Stimulated activated naive CD8-positive, alpha-beta T cell treated with anti-CD3 and anti-CD28 coated beads, Interleukin-15, amount 100 ng/mL, for 72 hours (primary cell): ENCODE results near the gene FAM170A.
A peak's percentile ranks its signal among the peaks of the same experiment; 100 is the strongest.

Experiments
- ATAC-seq: fragments of 150-1000 bp; cut with Tn5 transposase; 2 replicates; pipeline ENCODE4 v1.10.0; 2021; ENCODE audit warnings: mild to moderate bottlenecking, moderate library complexity
- DNase-seq, 2 donors: peaks; one replicate each; pipeline ENCODE4 v3.0.0; 2021 to 2022
- H3K27ac Mint-ChIP-seq, 2 donors: one replicate each; pipeline ENCODE4 v1.8.0; 2022; ENCODE audit warnings: mild to moderate bottlenecking in 2 of 2, mixed read lengths in 2 of 2, moderate library complexity in 2 of 2
- H3K27me3 Mint-ChIP-seq: one replicate; pipeline ENCODE4 v1.8.0; 2022; ENCODE audit warnings: mixed read lengths
- H3K4me1 Mint-ChIP-seq: one replicate; pipeline ENCODE4 v1.8.0; 2022; ENCODE audit warnings: mild to moderate bottlenecking, mixed read lengths
- H3K4me3 Mint-ChIP-seq, 2 donors: one replicate each; pipeline ENCODE4 v1.8.0; 2022; ENCODE audit warnings: mild to moderate bottlenecking in 2 of 2, mixed read lengths in 2 of 2, moderate library complexity in 1 of 2
- H3K9me3 Mint-ChIP-seq, 2 donors: one replicate each; pipeline ENCODE4 v1.8.0; 2022; ENCODE audit warnings: mixed read lengths in 2 of 2

FAM170A gene

GRCh38 chr5:119629339-119629738 is at the start of gene FAM170A:
Gene FAM170A, plus strand, starts transcription at chr5:119629558. Its CDS starts 211 bp downstream, at chr5:119629769.
- H3K4me3 Mint-ChIP-seq, result no peak within 1 kb of the TSS
- no peaks in the 10 kb centered on the region for H3K4me1 Mint-ChIP-seq
- no peak for ATAC-seq
- peak within 1 kb of the TSS in 1 of 2 donors; percentile 28 for H3K27ac Mint-ChIP-seq
- H3K9me3 Mint-ChIP-seq, result peaks cover 0 to 5% of the 10 kb centered on the region in 2 donors
- DNase-seq, result no peak
- peaks cover 11% of the 10 kb centered on the region for H3K27me3 Mint-ChIP-seq

- DNase-seq, result no peak
- no peaks in the 10 kb centered on the region for H3K4me1 Mint-ChIP-seq
- no peak overlapping the region for H3K4me3 Mint-ChIP-seq
- ATAC-seq, result no peak
- H3K27me3 Mint-ChIP-seq, result peaks cover 7% of the 10 kb centered on the region
- H3K27ac Mint-ChIP-seq, result no peak overlapping the region
- H3K9me3 Mint-ChIP-seq, result no peaks in the 10 kb centered on the region
These were observed 46.4 kb upstream of the FAM170A start for GRCh38 chr5:119582987-119583386.

GRCh38 chr5:119583684-119584083 is 45.7 kb upstream of the FAM170A start:
- Mint-ChIP-seq H3K4me1 (no peaks in the 10 kb centered on the region), H3K4me3 (no peak overlapping the region), H3K27me3 (peaks cover 7% of the 10 kb centered on the region), H3K9me3 (no peaks in the 10 kb centered on the region), H3K27ac (no peak overlapping the region)
- ATAC-seq, result no peak
- DNase-seq, result no peak

GRCh38 chr5:119596046-119596445 is 33.3 kb upstream of the FAM170A start:
- no peak for DNase-seq
- Mint-ChIP-seq H3K4me1 (no peaks in the 10 kb centered on the region), H3K9me3 (peaks cover 5 to 32% of the 10 kb centered on the region in 2 donors), H3K4me3 (no peak overlapping the region), H3K27me3 (no peaks in the 10 kb centered on the region), H3K27ac (no peak overlapping the region)
- ATAC-seq, result no peak

- no peak overlapping the region for H3K4me3 Mint-ChIP-seq
- H3K27ac Mint-ChIP-seq, result no peak overlapping the region
- no peaks in the 10 kb centered on the region for H3K27me3 Mint-ChIP-seq
- H3K9me3 Mint-ChIP-seq, result peaks cover 9 to 31% of the 10 kb centered on the region in 2 donors
- no peak for ATAC-seq
- no peak for DNase-seq
- H3K4me1 Mint-ChIP-seq, result no peaks in the 10 kb centered on the region
These were observed 31.5 kb upstream of the FAM170A start for GRCh38 chr5:119597728-119598298.

- H3K27me3 Mint-ChIP-seq, result no peaks in the 10 kb centered on the region
- peaks cover 0 to 7% of the 10 kb centered on the region in 2 donors for H3K9me3 Mint-ChIP-seq
- H3K27ac Mint-ChIP-seq, result no peak overlapping the region
- no peak for DNase-seq
- ATAC-seq, result no peak
- no peak overlapping the region for H3K4me3 Mint-ChIP-seq
- no peaks in the 10 kb centered on the region for H3K4me1 Mint-ChIP-seq
These were observed 15.4 kb upstream of the FAM170A start for GRCh38 chr5:119613937-119614336.

- Mint-ChIP-seq H3K27ac (no peak overlapping the region), H3K27me3 (no peaks in the 10 kb centered on the region), H3K9me3 (peaks cover 0 to 7% of the 10 kb centered on the region in 2 donors), H3K4me1 (no peaks in the 10 kb centered on the region), H3K4me3 (no peak overlapping the region)
- DNase-seq, result no peak
- ATAC-seq, result no peak
These were observed 14.5 kb upstream of the FAM170A start for GRCh38 chr5:119614838-119615237.

GRCh38 chr5:119626086-119626485 is 3.3 kb upstream of the FAM170A start:
- Mint-ChIP-seq H3K9me3 (peaks cover 0 to 25% of the 10 kb centered on the region in 2 donors), H3K4me1 (no peaks in the 10 kb centered on the region), H3K4me3 (no peak overlapping the region), H3K27ac (no peak overlapping the region), H3K27me3 (peaks cover 18% of the 10 kb centered on the region)
- ATAC-seq, result no peak
- no peak for DNase-seq

GRCh38 chr5:119630752-119631440 is 1.5 kb downstream of the FAM170A start:
- no peak overlapping the region for H3K4me3 Mint-ChIP-seq
- H3K9me3 Mint-ChIP-seq, result peaks cover 0 to 5% of the 10 kb centered on the region in 2 donors
- H3K27ac Mint-ChIP-seq, result no peak overlapping the region
- H3K4me1 Mint-ChIP-seq, result no peaks in the 10 kb centered on the region
- DNase-seq (no peak), ATAC-seq (no peak)
- peaks cover 11% of the 10 kb centered on the region for H3K27me3 Mint-ChIP-seq

- ATAC-seq (no peak), DNase-seq (no peak)
- Mint-ChIP-seq H3K27me3 (peaks cover 7% of the 10 kb centered on the region), H3K4me1 (no peaks in the 10 kb centered on the region), H3K4me3 (no peak overlapping the region), H3K27ac (no peak overlapping the region), H3K9me3 (peaks cover 0 to 5% of the 10 kb centered on the region in 2 donors)
These were observed 2.3 kb downstream of the FAM170A start for GRCh38 chr5:119631660-119632059.

- Mint-ChIP-seq H3K9me3 (no peaks in the 10 kb centered on the region), H3K27me3 (peaks cover 12% of the 10 kb centered on the region), H3K4me1 (no peaks in the 10 kb centered on the region), H3K27ac (no peak overlapping the region), H3K4me3 (no peak overlapping the region)
- no peak for DNase-seq
- ATAC-seq, result no peak
These were observed 22.1 kb downstream of the FAM170A start for GRCh38 chr5:119651486-119651885.

- Mint-ChIP-seq H3K4me3 (no peak overlapping the region), H3K27me3 (peaks cover 7% of the 10 kb centered on the region), H3K27ac (no peak overlapping the region), H3K4me1 (no peaks in the 10 kb centered on the region), H3K9me3 (no peaks in the 10 kb centered on the region)
- DNase-seq, result no peak
- no peak for ATAC-seq
These were observed 25.7 kb downstream of the FAM170A start for GRCh38 chr5:119655061-119655460.

- DNase-seq (no peak), ATAC-seq (no peak)
- no peaks in the 10 kb centered on the region for H3K9me3 Mint-ChIP-seq
- no peaks in the 10 kb centered on the region for H3K4me1 Mint-ChIP-seq
- no peak overlapping the region for H3K27ac Mint-ChIP-seq
- H3K27me3 Mint-ChIP-seq, result peaks cover under 1% of the 10 kb centered on the region
- H3K4me3 Mint-ChIP-seq, result no peak overlapping the region
These were observed 26.7 kb downstream of the FAM170A start for GRCh38 chr5:119656023-119656422.

- Mint-ChIP-seq H3K27ac (no peak overlapping the region), H3K4me3 (no peak overlapping the region), H3K9me3 (peaks cover 0 to 6% of the 10 kb centered on the region in 2 donors), H3K4me1 (no peaks in the 10 kb centered on the region), H3K27me3 (no peaks in the 10 kb centered on the region)
- ATAC-seq (no peak), DNase-seq (no peak)
These were observed 37.2 kb downstream of the FAM170A start for GRCh38 chr5:119666542-119666941.

GRCh38 chr5:119678351-119679028 is 49.1 kb downstream of the FAM170A start:
- H3K4me3 Mint-ChIP-seq, result no peak overlapping the region
- peaks cover 0 to 4% of the 10 kb centered on the region in 2 donors for H3K9me3 Mint-ChIP-seq
- DNase-seq (no peak), ATAC-seq (no peak)
- no peaks in the 10 kb centered on the region for H3K4me1 Mint-ChIP-seq
- H3K27me3 Mint-ChIP-seq, result no peaks in the 10 kb centered on the region
- no peak overlapping the region for H3K27ac Mint-ChIP-seq

GRCh38 chr5:119680080-119680479 is 50.7 kb downstream of the FAM170A start:
- Mint-ChIP-seq H3K4me3 (no peak overlapping the region), H3K27ac (no peak overlapping the region), H3K4me1 (no peaks in the 10 kb centered on the region), H3K9me3 (peaks cover 4 to 7% of the 10 kb centered on the region in 2 donors), H3K27me3 (no peaks in the 10 kb centered on the region)
- DNase-seq (no peak), ATAC-seq (no peak)
